ENCODE data around the gene STIM1. TPM values are rescaled to one million over a fixed set of nuclear protein-coding genes. Genes with fewer than 3 reads are reported as not detected.

The STIM1 gene
- total RNA-seq, 1 donor from 2014 or later = 77.6 TPM

GRCh38 chr11:3834664-3835461, 20.6 kb upstream of the STIM1 start:
- no peak for DNase-seq (ENCODE audit: low spot score)
- peak overlapping the region; percentile 79 for H3K4me3 Mint-ChIP-seq (ENCODE audit: low read depth)
- no peaks in the 10 kb centered on the region for H3K27me3 Mint-ChIP-seq (ENCODE audit: low read depth)
- intact Hi-C loops (cut with micrococcal nuclease) = no loop called here
- peaks cover 84% of the 10 kb centered on the region for H3K36me3 Mint-ChIP-seq (ENCODE audit: low read depth)
- H3K9me3 Mint-ChIP-seq = no peaks in the 10 kb centered on the region
- H3K27ac Mint-ChIP-seq = peak overlapping the region; percentile 62
- H3K4me1 Mint-ChIP-seq (ENCODE audit: low read depth) = peaks cover 82% of the 10 kb centered on the region

GRCh38 chr11:3835751-3836150, 19.7 kb upstream of the STIM1 start:
- intact Hi-C loops (cut with micrococcal nuclease) = no loop called here
- no peaks in the 10 kb centered on the region for H3K9me3 Mint-ChIP-seq
- peaks cover 74% of the 10 kb centered on the region for H3K4me1 Mint-ChIP-seq (ENCODE audit: low read depth)
- DNase-seq (ENCODE audit: low spot score) = no peak
- no peaks in the 10 kb centered on the region for H3K27me3 Mint-ChIP-seq (ENCODE audit: low read depth)
- H3K4me3 Mint-ChIP-seq (ENCODE audit: low read depth) = peak overlapping the region; percentile 79
- H3K36me3 Mint-ChIP-seq (ENCODE audit: low read depth) = peaks cover 79% of the 10 kb centered on the region
- peak overlapping the region; percentile 62 for H3K27ac Mint-ChIP-seq

- H3K4me1 Mint-ChIP-seq (ENCODE audit: low read depth) = peaks cover 63% of the 10 kb centered on the region
Measured at GRCh38 chr11:3836903-3837302, 18.6 kb upstream of the STIM1 start.

GRCh38 chr11:3837793-3838192, 17.7 kb upstream of the STIM1 start:
- DNase-seq (ENCODE audit: low spot score) = no peak
- intact Hi-C loops (cut with micrococcal nuclease) = no loop called here
- Mint-ChIP-seq H3K4me3 (ENCODE audit: low read depth) (peak overlapping the region; percentile 98), H3K27me3 (ENCODE audit: low read depth) (no peaks in the 10 kb centered on the region), H3K4me1 (ENCODE audit: low read depth) (peaks cover 59% of the 10 kb centered on the region), H3K36me3 (ENCODE audit: low read depth) (peaks cover 67% of the 10 kb centered on the region), H3K9me3 (no peaks in the 10 kb centered on the region), H3K27ac (peak overlapping the region; percentile 85)

More at GRCh38 chr11:3836903-3837302, 18.6 kb upstream of the STIM1 start:
- H3K36me3 Mint-ChIP-seq (ENCODE audit: low read depth) = peaks cover 68% of the 10 kb centered on the region
- DNase-seq (ENCODE audit: low spot score) = no peak
- no peaks in the 10 kb centered on the region for H3K27me3 Mint-ChIP-seq (ENCODE audit: low read depth)
- peak overlapping the region; percentile 85 for H3K27ac Mint-ChIP-seq
- intact Hi-C loops (cut with micrococcal nuclease) = no loop called here
- H3K4me3 Mint-ChIP-seq (ENCODE audit: low read depth) = peak overlapping the region; percentile 98
- H3K9me3 Mint-ChIP-seq = no peaks in the 10 kb centered on the region

- Mint-ChIP-seq H3K9me3 (no peaks in the 10 kb centered on the region), H3K27ac (peak overlapping the region; percentile 85), H3K4me1 (ENCODE audit: low read depth) (peaks cover 60% of the 10 kb centered on the region), H3K36me3 (ENCODE audit: low read depth) (peaks cover 60% of the 10 kb centered on the region), H3K27me3 (ENCODE audit: low read depth) (no peaks in the 10 kb centered on the region), H3K4me3 (ENCODE audit: low read depth) (peak overlapping the region; percentile 98)
- intact Hi-C loops (cut with micrococcal nuclease) = no loop called here
- DNase-seq (ENCODE audit: low spot score) = no peak
Measured at GRCh38 chr11:3838504-3838903, 17.0 kb upstream of the STIM1 start.

GRCh38 chr11:3840004-3840869, 15.2 kb upstream of the STIM1 start:
- intact Hi-C loops (cut with micrococcal nuclease) = loop anchor here (2.0 kb wide), 1 partner anchor 43 kb away; the partner anchor contains the start of gene NUP98
- peak overlapping the region; percentile 85 for H3K27ac Mint-ChIP-seq
- no peak for DNase-seq (ENCODE audit: low spot score)
- H3K9me3 Mint-ChIP-seq = no peaks in the 10 kb centered on the region
- no peaks in the 10 kb centered on the region for H3K27me3 Mint-ChIP-seq (ENCODE audit: low read depth)
- peak overlapping the region; percentile 98 for H3K4me3 Mint-ChIP-seq (ENCODE audit: low read depth)
- peaks cover 57% of the 10 kb centered on the region for H3K4me1 Mint-ChIP-seq (ENCODE audit: low read depth)
- peaks cover 42% of the 10 kb centered on the region for H3K36me3 Mint-ChIP-seq (ENCODE audit: low read depth)

GRCh38 chr11:3840870-3841425, 14.5 kb upstream of the STIM1 start, which contains the start of gene RHOG:
Gene RHOG, minus strand, starts transcription at chr11:3840959. Its CDS starts 12,821 bp downstream, at chr11:3828138.
- H3K27me3 Mint-ChIP-seq (ENCODE audit: low read depth) = no peaks in the 10 kb centered on the region
- no peak for DNase-seq (ENCODE audit: low spot score)
- H3K4me3 Mint-ChIP-seq (ENCODE audit: low read depth) = peak within 1 kb of the TSS; percentile 98
- H3K4me1 Mint-ChIP-seq (ENCODE audit: low read depth) = peaks cover 55% of the 10 kb centered on the region
- peak within 1 kb of the TSS; percentile 88 for H3K27ac Mint-ChIP-seq
- peaks cover 35% of the 10 kb centered on the region for H3K36me3 Mint-ChIP-seq (ENCODE audit: low read depth)
- intact Hi-C loops (cut with micrococcal nuclease) = loop anchor here (1.0 to 2.0 kb wide), 4 partner anchors 13 to 253 kb away; partner anchors contain the start of genes NUP98 and RRM1
- H3K9me3 Mint-ChIP-seq = no peaks in the 10 kb centered on the region

- Mint-ChIP-seq H3K9me3 (no peaks in the 10 kb centered on the region), H3K4me3 (ENCODE audit: low read depth) (peak overlapping the region; percentile 77), H3K4me1 (ENCODE audit: low read depth) (peaks cover 54% of the 10 kb centered on the region), H3K27ac (peak overlapping the region; percentile 88), H3K36me3 (ENCODE audit: low read depth) (peaks cover 34% of the 10 kb centered on the region), H3K27me3 (ENCODE audit: low read depth) (no peaks in the 10 kb centered on the region)
- intact Hi-C loops (cut with micrococcal nuclease) = loop anchor here (1.0 to 2.0 kb wide), 4 partner anchors 13 to 253 kb away; partner anchors contain the start of genes NUP98 and RRM1
- DNase-seq (ENCODE audit: low spot score) = peak; percentile 91
Measured at GRCh38 chr11:3841426-3842350, 13.8 kb upstream of the STIM1 start.

GRCh38 chr11:3843326-3843725, 12.1 kb upstream of the STIM1 start:
- intact Hi-C loops (cut with micrococcal nuclease) = no loop called here
- no peaks in the 10 kb centered on the region for H3K27me3 Mint-ChIP-seq (ENCODE audit: low read depth)
- H3K4me3 Mint-ChIP-seq (ENCODE audit: low read depth) = no peak overlapping the region
- H3K36me3 Mint-ChIP-seq (ENCODE audit: low read depth) = peaks cover 20% of the 10 kb centered on the region
- no peaks in the 10 kb centered on the region for H3K9me3 Mint-ChIP-seq
- no peak for DNase-seq (ENCODE audit: low spot score)
- peak overlapping the region; percentile 74 for H3K27ac Mint-ChIP-seq
- H3K4me1 Mint-ChIP-seq (ENCODE audit: low read depth) = peaks cover 41% of the 10 kb centered on the region

GRCh38 chr11:3845246-3845645, 10.2 kb upstream of the STIM1 start:
- Mint-ChIP-seq H3K9me3 (no peaks in the 10 kb centered on the region), H3K27ac (no peak overlapping the region), H3K27me3 (ENCODE audit: low read depth) (no peaks in the 10 kb centered on the region), H3K36me3 (ENCODE audit: low read depth) (peaks cover under 1% of the 10 kb centered on the region), H3K4me1 (ENCODE audit: low read depth) (peaks cover 44% of the 10 kb centered on the region), H3K4me3 (ENCODE audit: low read depth) (no peak overlapping the region)
- DNase-seq (ENCODE audit: low spot score) = no peak
- intact Hi-C loops (cut with micrococcal nuclease) = no loop called here

- H3K27ac Mint-ChIP-seq = no peak overlapping the region
- no peak for DNase-seq (ENCODE audit: low spot score)
- H3K4me1 Mint-ChIP-seq (ENCODE audit: low read depth) = peaks cover 44% of the 10 kb centered on the region
- H3K9me3 Mint-ChIP-seq = no peaks in the 10 kb centered on the region
- intact Hi-C loops (cut with micrococcal nuclease) = no loop called here
- no peaks in the 10 kb centered on the region for H3K27me3 Mint-ChIP-seq (ENCODE audit: low read depth)
- no peaks in the 10 kb centered on the region for H3K36me3 Mint-ChIP-seq (ENCODE audit: low read depth)
- H3K4me3 Mint-ChIP-seq (ENCODE audit: low read depth) = no peak overlapping the region
Measured at GRCh38 chr11:3845670-3846069, 9.8 kb upstream of the STIM1 start.

Data from activated T-helper 2 cell treated with anti-CD3 and anti-CD28 coated beads, Interferon-gamma antibody, Interleukin-2, Interleukin-4, amounts not matched to agents 10 μg/mL and 5 μg/mL and 100 μg/mL, durations not matched to agents 14 hours and 24 hours and 36 hours (primary cell).